ENCODE measurements around the gene THSD1.

DNA sequence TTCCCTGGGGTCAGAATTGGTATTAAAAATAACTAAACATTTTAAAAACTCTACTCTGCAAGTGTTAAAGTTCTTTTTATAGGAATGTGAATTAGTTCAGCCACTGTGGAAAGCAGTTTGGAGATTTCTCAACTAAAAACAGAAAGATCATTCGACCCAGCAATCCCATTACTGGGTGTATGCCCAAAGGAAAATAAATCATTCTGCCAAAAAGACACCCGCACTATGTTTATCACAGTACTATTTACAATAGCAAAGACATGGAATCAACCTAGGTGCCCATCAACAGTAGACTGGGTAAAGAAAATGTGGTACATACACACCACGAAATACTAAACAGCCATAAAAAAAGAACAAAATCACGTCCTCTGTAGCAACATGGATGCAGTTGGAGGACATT lies 657 bp upstream of the THSD1 start:
- TF ChIP-seq MXI1 (IDR thresholded peaks at IDR 0.05; ENCODE audit: low read depth, low read length) (no peak), NFYB (IDR thresholded peaks at IDR 0.05; ENCODE audit: insufficient read depth, low read depth, low read length) (no peak), CHD2 (IDR thresholded peaks at IDR 0.05; ENCODE audit: borderline replicate concordance, low read depth, low read length) (no peak), EED (IDR thresholded peaks at IDR 0.05; ENCODE audit: low read depth) (no peak), SMAD1 (IDR thresholded peaks at IDR 0.05; ENCODE audit: low read depth, partially characterized antibody) (no peak)
- TF ChIP-seq, protein P1, sequence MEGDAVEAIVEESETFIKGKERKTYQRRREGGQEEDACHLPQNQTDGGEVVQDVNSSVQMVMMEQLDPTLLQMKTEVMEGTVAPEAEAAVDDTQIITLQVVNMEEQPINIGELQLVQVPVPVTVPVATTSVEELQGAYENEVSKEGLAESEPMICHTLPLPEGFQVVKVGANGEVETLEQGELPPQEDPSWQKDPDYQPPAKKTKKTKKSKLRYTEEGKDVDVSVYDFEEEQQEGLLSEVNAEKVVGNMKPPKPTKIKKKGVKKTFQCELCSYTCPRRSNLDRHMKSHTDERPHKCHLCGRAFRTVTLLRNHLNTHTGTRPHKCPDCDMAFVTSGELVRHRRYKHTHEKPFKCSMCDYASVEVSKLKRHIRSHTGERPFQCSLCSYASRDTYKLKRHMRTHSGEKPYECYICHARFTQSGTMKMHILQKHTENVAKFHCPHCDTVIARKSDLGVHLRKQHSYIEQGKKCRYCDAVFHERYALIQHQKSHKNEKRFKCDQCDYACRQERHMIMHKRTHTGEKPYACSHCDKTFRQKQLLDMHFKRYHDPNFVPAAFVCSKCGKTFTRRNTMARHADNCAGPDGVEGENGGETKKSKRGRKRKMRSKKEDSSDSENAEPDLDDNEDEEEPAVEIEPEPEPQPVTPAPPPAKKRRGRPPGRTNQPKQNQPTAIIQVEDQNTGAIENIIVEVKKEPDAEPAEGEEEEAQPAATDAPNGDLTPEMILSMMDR (IDR thresholded peaks at IDR 0.05 in 2 of 3, conservative IDR thresholded peaks at IDR 0.05 in 1 of 3; ENCODE audit: control insufficient read depth in 2 of 3, extremely low read depth in 1 of 3, insufficient read depth in 1 of 3, low read depth in 3 of 3, low read length in 3 of 3) = no peak
